ENCODE measurements around the gene SSH2.

DNA sequence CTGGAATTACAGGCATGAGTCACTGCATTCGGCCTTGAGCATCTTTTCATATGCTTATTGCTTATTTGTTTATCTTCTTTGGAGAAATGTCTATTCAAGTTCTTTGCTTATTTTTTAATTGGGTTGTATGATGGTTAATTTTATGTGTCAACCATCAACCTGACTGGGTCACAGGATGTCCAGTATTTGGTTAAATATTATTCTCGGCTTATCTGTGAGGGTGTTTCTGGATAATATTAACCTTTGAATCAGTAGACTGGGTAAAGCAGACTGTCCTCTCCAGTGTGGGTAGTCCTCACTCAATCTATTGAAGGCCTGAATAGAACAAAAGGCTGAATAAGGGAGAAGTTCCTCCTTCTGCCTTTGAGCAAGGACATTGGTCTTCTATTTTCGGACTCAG is 142.0 kb downstream of the SSH2 start:
- TF ChIP-seq, protein P1, sequence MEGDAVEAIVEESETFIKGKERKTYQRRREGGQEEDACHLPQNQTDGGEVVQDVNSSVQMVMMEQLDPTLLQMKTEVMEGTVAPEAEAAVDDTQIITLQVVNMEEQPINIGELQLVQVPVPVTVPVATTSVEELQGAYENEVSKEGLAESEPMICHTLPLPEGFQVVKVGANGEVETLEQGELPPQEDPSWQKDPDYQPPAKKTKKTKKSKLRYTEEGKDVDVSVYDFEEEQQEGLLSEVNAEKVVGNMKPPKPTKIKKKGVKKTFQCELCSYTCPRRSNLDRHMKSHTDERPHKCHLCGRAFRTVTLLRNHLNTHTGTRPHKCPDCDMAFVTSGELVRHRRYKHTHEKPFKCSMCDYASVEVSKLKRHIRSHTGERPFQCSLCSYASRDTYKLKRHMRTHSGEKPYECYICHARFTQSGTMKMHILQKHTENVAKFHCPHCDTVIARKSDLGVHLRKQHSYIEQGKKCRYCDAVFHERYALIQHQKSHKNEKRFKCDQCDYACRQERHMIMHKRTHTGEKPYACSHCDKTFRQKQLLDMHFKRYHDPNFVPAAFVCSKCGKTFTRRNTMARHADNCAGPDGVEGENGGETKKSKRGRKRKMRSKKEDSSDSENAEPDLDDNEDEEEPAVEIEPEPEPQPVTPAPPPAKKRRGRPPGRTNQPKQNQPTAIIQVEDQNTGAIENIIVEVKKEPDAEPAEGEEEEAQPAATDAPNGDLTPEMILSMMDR (IDR thresholded peaks at IDR 0.05; ENCODE audit: poor library complexity, severe bottlenecking), result no peak
- TF ChIP-seq EP300 (conservative IDR thresholded peaks at IDR 0.05; ENCODE audit: poor library complexity, severe bottlenecking), result no peak
- no peak for TF ChIP-seq RAD21 (conservative IDR thresholded peaks at IDR 0.05)
- no peak for TF ChIP-seq POLR2AphosphoS5 (IDR thresholded peaks at IDR 0.05)
- no peak for TF ChIP-seq MXI1 (conservative IDR thresholded peaks at IDR 0.05; ENCODE audit: poor library complexity, severe bottlenecking)
- TF ChIP-seq, protein P2, sequence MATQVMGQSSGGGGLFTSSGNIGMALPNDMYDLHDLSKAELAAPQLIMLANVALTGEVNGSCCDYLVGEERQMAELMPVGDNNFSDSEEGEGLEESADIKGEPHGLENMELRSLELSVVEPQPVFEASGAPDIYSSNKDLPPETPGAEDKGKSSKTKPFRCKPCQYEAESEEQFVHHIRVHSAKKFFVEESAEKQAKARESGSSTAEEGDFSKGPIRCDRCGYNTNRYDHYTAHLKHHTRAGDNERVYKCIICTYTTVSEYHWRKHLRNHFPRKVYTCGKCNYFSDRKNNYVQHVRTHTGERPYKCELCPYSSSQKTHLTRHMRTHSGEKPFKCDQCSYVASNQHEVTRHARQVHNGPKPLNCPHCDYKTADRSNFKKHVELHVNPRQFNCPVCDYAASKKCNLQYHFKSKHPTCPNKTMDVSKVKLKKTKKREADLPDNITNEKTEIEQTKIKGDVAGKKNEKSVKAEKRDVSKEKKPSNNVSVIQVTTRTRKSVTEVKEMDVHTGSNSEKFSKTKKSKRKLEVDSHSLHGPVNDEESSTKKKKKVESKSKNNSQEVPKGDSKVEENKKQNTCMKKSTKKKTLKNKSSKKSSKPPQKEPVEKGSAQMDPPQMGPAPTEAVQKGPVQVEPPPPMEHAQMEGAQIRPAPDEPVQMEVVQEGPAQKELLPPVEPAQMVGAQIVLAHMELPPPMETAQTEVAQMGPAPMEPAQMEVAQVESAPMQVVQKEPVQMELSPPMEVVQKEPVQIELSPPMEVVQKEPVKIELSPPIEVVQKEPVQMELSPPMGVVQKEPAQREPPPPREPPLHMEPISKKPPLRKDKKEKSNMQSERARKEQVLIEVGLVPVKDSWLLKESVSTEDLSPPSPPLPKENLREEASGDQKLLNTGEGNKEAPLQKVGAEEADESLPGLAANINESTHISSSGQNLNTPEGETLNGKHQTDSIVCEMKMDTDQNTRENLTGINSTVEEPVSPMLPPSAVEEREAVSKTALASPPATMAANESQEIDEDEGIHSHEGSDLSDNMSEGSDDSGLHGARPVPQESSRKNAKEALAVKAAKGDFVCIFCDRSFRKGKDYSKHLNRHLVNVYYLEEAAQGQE (IDR thresholded peaks at IDR 0.05; ENCODE audit: borderline replicate concordance), result no peak
- no peak for TF ChIP-seq EZH2 (IDR thresholded peaks at IDR 0.05; ENCODE audit: borderline replicate concordance, insufficient read depth, low read length, poor library complexity, severe bottlenecking)

Data from neural cell (in vitro differentiated cells).